H1 (cell line): ENCODE results near the gene DENND4C.

Experiments used
- CREB1 ChIP-seq: IDR thresholded peaks from 2 replicates; pipeline ENCODE4 v1.6.1; 2012; ENCODE audit warnings: inconsistent platforms
- CTCF ChIP-seq, 3 experiments: IDR thresholded peaks; 1 replicate in 2 of 3; 2 replicates in 1 of 3; pipeline versions ENCODE4 v1.5.1 to v1.6.1; 2011; ENCODE audit warnings: low read length in 3 of 3, mild to moderate bottlenecking in 3 of 3, inconsistent platforms in 2 of 3, low read depth in 1 of 3, moderate library complexity in 1 of 3; ENCODE audit not compliant: insufficient read depth in 1 of 3; ENCODE audit errors: control extremely low read depth in 1 of 3
- EGR1 ChIP-seq: IDR thresholded peaks from 2 replicates; pipeline ENCODE4 v1.6.1; 2011; ENCODE audit warnings: low read depth, low read length, borderline replicate concordance
- EZH2 ChIP-seq: fragments of 200-600 bp; sonication (generic); IDR thresholded peaks from 2 replicates; pipeline ENCODE4 v1.7.1; 2012; ENCODE audit warnings: low read depth, mild to moderate bottlenecking, moderate library complexity, low read length, inconsistent platforms; ENCODE audit not compliant: severe bottlenecking
- MAFK ChIP-seq: IDR thresholded peaks from 2 replicates; pipeline ENCODE4 v1.6.1; 2012; ENCODE audit warnings: low read depth, mild to moderate bottlenecking, improper control_type of control experiment, low read length
- TAF7 ChIP-seq: optimal IDR thresholded peaks from 2 replicates; pipeline ENCODE3; 2011; ENCODE audit warnings: low read depth, mild to moderate bottlenecking, inconsistent platforms, low read length, moderate library complexity, borderline replicate concordance

- TF ChIP-seq CREB1 = no peak
- no peak for TF ChIP-seq TAF7
- no peak for TF ChIP-seq EGR1
- no peak for TF ChIP-seq MAFK
- TF ChIP-seq CTCF (IDR thresholded peaks at IDR 0.05; ENCODE audit: control extremely low read depth in 1 of 3, insufficient read depth in 1 of 3, low read depth in 1 of 3, low read length in 3 of 3) = no peak
- no peak for TF ChIP-seq EZH2
Measured at GRCh38 chr9:19372567-19372966, 142.1 kb downstream of the DENND4C start.
